K562 (cell line): ENCODE results near the gene RALY. TPM values are rescaled to one million over a fixed set of nuclear protein-coding genes. Genes with fewer than 3 reads are reported as not detected.

Source experiments
- ATF4 ChIP-seq: fragments of 450-650 bp; formaldehyde crosslinking; IDR thresholded peaks from 2 replicates; pipeline ENCODE4 v1.4.0; 2022; ENCODE audit warnings: mild to moderate bottlenecking, moderate library complexity
- CEBPZ ChIP-seq: fragments of 150-350 bp; IDR thresholded peaks from 2 replicates; pipeline ENCODE4 v1.6.1; 2014; ENCODE audit warnings: low read depth, mild to moderate bottlenecking, low read length, borderline replicate concordance
- DLX4 ChIP-seq: fragments of 250-450 bp; sonication (Bioruptor Pico); IDR thresholded peaks from 2 replicates; pipeline ENCODE4 v1.6.1; 2021; ENCODE audit warnings: mild to moderate bottlenecking
- E2F4 ChIP-seq: sonication (generic); formaldehyde crosslinking; IDR thresholded peaks from 2 replicates; pipeline ENCODE4 v1.8.0; 2022; ENCODE audit warnings: mild to moderate bottlenecking, low read depth, missing genetic modification reagents
- FOXP1 ChIP-seq: sonication (generic); formaldehyde crosslinking; IDR thresholded peaks from 2 replicates; pipeline ENCODE4 v1.8.0; 2022; ENCODE audit warnings: mild to moderate bottlenecking, missing genetic modification reagents
- GTF2F1 ChIP-seq: IDR thresholded peaks from 2 replicates; pipeline ENCODE4 v1.6.1; 2011; ENCODE audit warnings: low read depth, low read length, improper control_type of control experiment
- HSF4 ChIP-seq: fragments of 250-450 bp; sonication (Bioruptor Pico); IDR thresholded peaks from 2 replicates; pipeline ENCODE4 v2.1.2; 2022; ENCODE audit warnings: mild to moderate bottlenecking, moderate library complexity, borderline replicate concordance
- KHSRP ChIP-seq: fragments of 450-650 bp; IDR thresholded peaks from 2 replicates; pipeline ENCODE4 v1.6.1; 2017
- KLF16 ChIP-seq: IDR thresholded peaks from 2 replicates; pipeline ENCODE4 v1.6.1; 2016; ENCODE audit warnings: antibody characterized with exemption
- KLF6 ChIP-seq: fragments of 250-450 bp; sonication (Bioruptor Pico); IDR thresholded peaks from 2 replicates; pipeline ENCODE4 v1.4.0; 2020; ENCODE audit warnings: mild to moderate bottlenecking, moderate library complexity, borderline replicate concordance
- NCOA2 ChIP-seq, 2 experiments: fragments of 450-650 bp; IDR thresholded peaks; 2 replicates each; pipeline ENCODE4 v1.6.1; 2018; ENCODE audit warnings: mild to moderate bottlenecking in 2 of 2, moderate library complexity in 1 of 2; ENCODE audit not compliant: partially characterized antibody in 2 of 2
- PHF20 ChIP-seq: fragments of 450-650 bp; IDR thresholded peaks from 2 replicates; pipeline ENCODE4 v1.6.1; 2018; ENCODE audit not compliant: partially characterized antibody
- RFX5 ChIP-seq: IDR thresholded peaks from 2 replicates; pipeline ENCODE4 v1.6.1; 2011; ENCODE audit warnings: low read depth, mild to moderate bottlenecking, improper control_type of control experiment, low read length
- STAG1 ChIP-seq: sonication (generic); formaldehyde crosslinking; IDR thresholded peaks from 2 replicates; pipeline ENCODE4 v1.5.0; 2020; ENCODE audit warnings: missing genetic modification reagents, borderline replicate concordance
- TAL1 ChIP-seq: fragments of 450-650 bp; IDR thresholded peaks from 2 replicates; pipeline ENCODE4 v1.6.1; 2016; ENCODE audit warnings: mild to moderate bottlenecking
- ZNF212 ChIP-seq: fragments of 450-650 bp; formaldehyde crosslinking; IDR thresholded peaks from 2 replicates; pipeline ENCODE4 v1.4.0; 2020; ENCODE audit warnings: mild to moderate bottlenecking
- ZNF280A ChIP-seq: fragments of 450-650 bp; IDR thresholded peaks from 2 replicates; pipeline ENCODE4 v1.6.1; 2018; ENCODE audit warnings: mild to moderate bottlenecking, low read depth; ENCODE audit not compliant: partially characterized antibody
- ZNF395 ChIP-seq: fragments of 200-800 bp; sonication (Bioruptor generic); IDR thresholded peaks from 2 replicates; pipeline ENCODE4 v1.6.1; 2017; ENCODE audit warnings: missing genetic modification characterization, missing compliant biosample characterization
- ZNF41 ChIP-seq: fragments of 250-450 bp; sonication (Bioruptor Pico); conservative IDR thresholded peaks from 2 replicates; pipeline ENCODE4 v1.4.0; 2020; ENCODE audit warnings: mild to moderate bottlenecking
- ZNF507 ChIP-seq: conservative IDR thresholded peaks from 2 replicates; pipeline ENCODE4 v1.6.1; 2017; ENCODE audit warnings: missing genetic modification characterization, missing compliant biosample characterization
- polyA plus RNA-seq, 8 experiments: library from polyadenylated mRNA; depleted of rRNA in 4 of 8; stranded (reverse) in 5 of 8; unstranded in 3 of 8; fragments of >200 nt; fragmentation: Nextera tagmentation in 2 of 8; fragmentation: Illumina TruSeq in 1 of 8; extraction: Ambion mirVana in 2 of 8; extraction: Trizol in 1 of 8; gene quantifications; 2 replicates each; pipeline versions ENCODE4 v1.2.1 to v1.2.3, GENCODE V29; 2011 to 2014; ENCODE audit warnings: inconsistent platforms in 1 of 8, missing spikeins in 1 of 8
- total RNA-seq, 7 experiments: library from RNA; depleted of rRNA in 6 of 7; stranded (reverse); fragments of >200 nt in 6 of 7; fragmentation: Illumina TruSeq in 2 of 7; extraction: Trizol in 2 of 7; gene quantifications; 2 replicates each; pipeline versions ENCODE4 v1.2.1 to v1.2.3, GENCODE V29; 2011 to 2021; ENCODE audit warnings: low replicate concordance in 1 of 7

RALY gene
- total and polyA plus RNA-seq, 9 of the 15 experiments (the other 6 are each of a cell fraction or from before 2014, with no cell fraction given) = 0.80 to 207 (median 128) TPM

DNA sequence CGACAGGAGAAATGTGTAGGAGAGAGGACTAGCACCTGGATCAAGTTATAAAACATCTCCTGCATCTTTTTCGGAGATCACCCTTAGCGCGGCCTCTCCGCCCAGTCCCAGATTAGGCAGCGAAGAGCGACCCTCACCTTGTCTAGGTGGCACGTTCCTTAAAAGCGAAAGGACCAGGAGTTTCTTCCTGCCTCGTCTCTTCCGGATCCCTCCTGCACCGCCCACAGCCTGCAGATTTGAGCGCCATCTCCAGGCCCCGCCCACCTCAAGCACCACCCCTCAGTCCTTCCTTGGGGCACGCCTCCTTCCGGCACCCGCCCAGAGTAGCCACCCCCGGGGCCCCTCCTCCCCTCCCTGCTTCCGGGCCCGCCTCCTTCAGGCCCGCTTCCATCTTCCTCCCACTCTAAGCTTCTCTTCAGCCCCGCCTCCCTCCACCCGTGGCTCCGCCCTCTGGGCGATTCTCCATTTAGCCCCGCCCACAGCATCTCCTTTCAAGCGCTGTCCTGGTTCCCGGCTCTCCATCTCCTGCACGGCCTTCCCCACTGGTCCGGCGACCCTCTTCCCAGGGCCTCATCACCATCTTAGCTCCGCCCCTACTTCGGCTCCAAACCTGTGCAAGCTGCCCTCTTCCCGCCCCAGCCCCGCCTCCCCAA is 662 bp upstream of the RALY start (continued):
- TF ChIP-seq ATF4 (CRISPR knock-in tag) (0 out of 2 replicates have a peak, but pooled peaks have one; percentile 32), ZNF507 (tag) (no peak), FOXP1 (peak; percentile 14), PHF20 (peak; percentile 72), HSF4 (no peak), KLF16 (no peak), ZNF280A (no peak), GTF2F1 (no peak), NCOA2 (IDR thresholded peaks at IDR 0.05; ENCODE audit: partially characterized antibody in 2 of 2) (no peak), ZNF41 (no peak), ZNF395 (CRISPR knock-in tag) (no peak), KHSRP (no peak), TAL1 (no peak), ZNF212 (CRISPR knock-in tag) (no peak), RFX5 (no peak), STAG1 (CRISPR knock-in tag) (no peak), DLX4 (CRISPR knock-in tag) (no peak), E2F4 (CRISPR knock-in tag) (no peak), KLF6 (CRISPR knock-in tag) (no peak), CEBPZ (no peak)
